Astrocyte of the cerebellum (primary cell): Measurements from ENCODE around the gene SLC35F4.
"Not testable (repeated sequence)": the region's sequence is repeated elsewhere in the genome, so short reads cannot be mapped to it uniquely, and the experiment has no call there.

ENCODE experiments used
- DNase-seq: peaks from one replicate; pipeline ENCODE4 v3.0.0-alpha.2; 2011; ENCODE audit warnings: low read depth
- H3K4me3 ChIP-seq: 2 replicates; pipeline ENCODE4 v1.5.1; 2011; ENCODE audit warnings: mild to moderate bottlenecking, low read depth, low read length, moderate library complexity
- CTCF ChIP-seq: IDR thresholded peaks from 2 replicates; pipeline ENCODE4 v1.5.1; 2012; ENCODE audit warnings: low read length, low read depth, moderate library complexity, mild to moderate bottlenecking; ENCODE audit errors: missing control alignments
- in situ Hi-C: cut with HindIII; loops from 2 replicates; pipeline ENCODE4 v1.10.0; 2017; ENCODE audit warnings: low sequenced_read_pairs

The SLC35F4 gene

GRCh38 chr14:57760896-57761295 is 105.0 kb downstream of the SLC35F4 start:
- H3K4me3 ChIP-seq: no peak overlapping the region
- no peak for TF ChIP-seq CTCF
- in situ Hi-C loops: no loop called here
- no peak for DNase-seq

GRCh38 chr14:57755018-57755521 is 110.8 kb downstream of the SLC35F4 start:
- in situ Hi-C loops: no loop called here
- no peak overlapping the region for H3K4me3 ChIP-seq
- no peak for TF ChIP-seq CTCF
- no peak for DNase-seq

GRCh38 chr14:57754527-57754926 is 111.4 kb downstream of the SLC35F4 start:
- DNase-seq: no peak
- H3K4me3 ChIP-seq: no peak overlapping the region
- in situ Hi-C loops: no loop called here
- no peak for TF ChIP-seq CTCF

- in situ Hi-C loops: no loop called here
- no peak overlapping the region for H3K4me3 ChIP-seq
- no peak for DNase-seq
- no peak for TF ChIP-seq CTCF
Measured at GRCh38 chr14:57753821-57754220, 112.1 kb downstream of the SLC35F4 start.

GRCh38 chr14:57752142-57752695 is 113.7 kb downstream of the SLC35F4 start:
- not testable (repeated sequence) for H3K4me3 ChIP-seq, DNase-seq

GRCh38 chr14:57751400-57751799 is 114.5 kb downstream of the SLC35F4 start:
- in situ Hi-C loops: no loop called here
- no peak for DNase-seq
- H3K4me3 ChIP-seq: no peak overlapping the region
- no peak for TF ChIP-seq CTCF

More at GRCh38 chr14:57752142-57752695, 113.7 kb downstream of the SLC35F4 start:
- in situ Hi-C loops: not testable (repeated sequence)

- no peak overlapping the region for H3K4me3 ChIP-seq
- no peak for TF ChIP-seq CTCF
- no peak for DNase-seq
- in situ Hi-C loops: no loop called here
Measured at GRCh38 chr14:57749267-57749666, 116.6 kb downstream of the SLC35F4 start.
